NCI-H2196 treated with DMSO at 0.1 percent for 48 hours (cell line): ENCODE data around the gene MTMR6.
"Not testable (repeated sequence)": the region's sequence is repeated elsewhere in the genome, so short reads cannot be mapped to it uniquely, and the experiment has no call there.

Experiments
- DNase-seq: peaks from one replicate; lab custom pipeline; 2025; ENCODE audit not compliant: unreplicated experiment; lab: John Stamatoyannopoulos, UW

Gene MTMR6

DNA sequence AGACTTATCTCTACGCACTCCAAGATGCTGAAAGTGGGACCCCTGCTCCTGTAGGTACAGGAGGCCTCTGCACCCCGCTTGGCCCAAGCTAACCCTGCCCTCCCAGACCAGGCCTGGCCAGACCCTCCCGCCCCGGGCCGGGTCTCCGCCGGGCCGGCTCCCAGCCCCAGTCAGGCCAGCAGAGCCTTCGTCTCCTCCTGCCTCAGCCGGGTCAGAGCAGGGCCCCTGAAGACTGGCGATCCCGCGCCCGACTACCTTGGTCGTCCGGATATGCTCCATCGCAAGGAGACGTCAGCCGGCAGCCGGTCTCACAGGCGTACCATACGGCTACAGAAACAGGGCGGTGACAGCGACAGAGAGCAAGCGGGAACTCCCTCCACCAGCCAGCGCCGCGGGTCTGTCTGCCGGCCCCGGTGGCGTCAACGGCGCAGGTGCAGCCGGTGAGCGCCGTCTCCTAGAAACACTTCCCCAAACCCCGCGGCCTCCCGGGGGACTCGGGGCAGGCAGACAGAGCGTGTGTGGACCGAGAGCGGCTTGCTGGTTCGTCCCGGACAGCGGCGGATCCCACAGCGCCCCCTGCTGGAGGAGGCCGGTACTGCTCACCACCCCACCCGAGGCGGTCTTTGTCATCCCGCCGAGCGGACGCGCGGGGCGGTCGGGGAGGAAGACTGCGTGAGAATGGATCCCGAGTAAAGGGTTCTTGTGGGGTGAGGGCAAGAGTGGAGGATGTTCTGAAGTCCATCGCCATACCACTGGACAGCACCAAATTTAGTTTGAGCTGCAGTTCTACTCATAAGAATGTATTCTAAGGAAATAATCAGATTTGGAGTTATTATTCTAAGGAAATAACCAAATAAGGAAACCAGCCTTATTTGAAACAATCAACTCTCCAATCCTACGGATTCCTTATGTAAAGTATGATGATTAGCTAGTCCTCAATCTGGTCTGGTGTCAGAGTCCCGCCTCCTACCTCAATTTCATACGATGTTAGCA, at the start of gene MTMR6:
TSS of gene MTMR6 (minus strand) at position 520 of the 993 bp plus-strand sequence. CDS start at position 279, 241 bp downstream.
- peak; percentile 21 for DNase-seq

- DNase-seq = no peak
Measured at GRCh38 chr13:25335856-25336255, 48.6 kb upstream of the MTMR6 start.

DNA sequence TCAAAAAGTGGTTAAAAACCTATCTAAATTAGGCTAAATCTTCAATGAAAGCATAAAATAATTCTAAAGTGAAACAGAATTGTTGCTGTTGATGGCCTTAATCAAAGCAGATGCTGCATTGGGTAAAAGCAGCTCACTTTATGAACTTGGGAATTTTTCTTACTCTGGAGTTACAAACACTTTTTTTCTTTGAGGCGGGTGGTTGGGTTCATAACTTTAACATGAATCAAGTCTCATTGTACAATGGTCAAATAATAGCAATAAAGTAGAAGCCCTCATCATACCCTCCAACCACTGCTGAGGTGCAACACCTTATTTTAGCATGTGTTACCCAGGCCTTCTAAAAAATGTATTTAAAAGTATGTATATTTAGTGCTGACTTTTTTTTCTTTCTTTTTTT, 43.3 kb upstream of the MTMR6 start:
- no peak for DNase-seq

DNA sequence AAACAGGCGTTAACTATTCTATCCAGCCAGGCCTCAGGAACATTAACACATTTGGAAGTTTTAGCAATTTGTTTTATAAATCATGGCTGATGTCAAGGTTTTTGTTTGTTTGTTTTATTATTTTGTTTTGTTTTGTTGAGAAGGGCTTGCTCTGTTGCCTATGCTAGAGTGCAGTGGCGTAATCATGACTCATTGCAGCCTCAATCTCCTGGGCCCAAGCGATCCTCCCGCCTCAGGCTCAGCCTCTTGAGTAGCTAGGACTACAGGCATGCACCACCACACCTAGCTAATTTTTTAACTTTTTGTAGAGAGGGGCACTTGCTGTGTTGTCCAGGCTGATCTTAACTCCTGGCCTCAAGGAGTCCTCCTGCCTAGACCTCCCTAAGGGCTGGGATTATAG, 42.4 kb upstream of the MTMR6 start:
- no peak for DNase-seq

- no peak for DNase-seq
Measured at GRCh38 chr13:25324100-25324499, 36.8 kb upstream of the MTMR6 start.

GRCh38 chr13:25319771-25320170, 32.5 kb upstream of the MTMR6 start:
- DNase-seq = no peak

- not testable (repeated sequence) for DNase-seq
Measured at GRCh38 chr13:25318946-25319345, 31.7 kb upstream of the MTMR6 start.

DNA sequence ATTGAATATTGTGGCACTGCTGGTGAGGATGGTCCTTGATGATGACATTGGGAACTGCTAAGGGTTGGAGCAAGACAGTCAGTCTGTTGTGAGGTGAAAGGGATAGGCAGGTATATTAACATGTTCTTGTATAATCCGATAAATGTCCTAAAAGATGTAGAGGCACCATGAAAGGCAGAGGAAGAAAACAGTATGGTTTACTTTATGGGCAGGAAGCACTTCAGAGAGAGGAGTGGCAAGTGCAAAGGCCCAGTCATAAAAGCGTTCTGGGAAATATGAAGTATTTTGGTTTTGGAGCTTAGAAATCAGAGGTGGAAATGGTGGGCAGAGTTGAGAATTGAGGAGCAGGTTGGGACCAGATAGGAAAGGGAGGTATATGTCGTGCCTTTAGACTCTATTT, 23.6 kb upstream of the MTMR6 start:
- no peak for DNase-seq

DNA sequence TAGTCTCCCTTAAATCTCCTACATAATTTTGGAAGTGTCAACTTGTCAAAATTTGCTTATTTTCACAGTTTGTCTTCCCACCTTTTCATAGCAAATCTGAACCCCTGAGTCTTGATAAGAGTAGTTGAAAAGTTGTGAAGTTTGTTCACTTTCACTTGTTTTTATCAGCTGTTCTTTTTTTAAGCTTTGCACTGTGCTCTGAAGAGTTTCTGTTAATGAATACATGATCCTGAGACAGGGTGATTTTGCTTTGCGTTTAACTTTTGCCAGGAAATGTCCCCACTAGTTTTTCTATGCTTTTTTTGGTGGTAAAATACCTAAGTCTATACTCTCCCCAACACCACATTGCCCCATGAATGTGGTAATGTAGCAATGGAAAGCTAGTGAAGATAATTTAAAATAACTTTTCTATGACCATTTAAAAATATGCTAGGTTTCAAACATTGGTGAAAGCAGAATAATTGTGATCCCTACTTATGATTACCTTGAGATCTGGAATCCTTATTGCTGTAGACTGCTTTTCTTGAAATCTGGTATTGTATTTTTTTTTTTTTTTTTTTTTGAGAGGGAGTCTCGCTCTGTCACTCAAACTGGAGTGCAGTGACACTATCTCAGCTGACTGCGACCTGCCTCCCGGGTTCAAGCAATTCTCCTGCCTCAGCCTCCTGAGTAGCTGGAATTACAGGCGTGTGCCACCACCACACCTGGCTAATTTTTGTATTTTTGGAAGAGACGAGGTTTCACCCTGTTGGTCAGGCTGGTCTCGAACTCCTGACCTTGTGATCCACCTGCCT, 19.6 kb upstream of the MTMR6 start:
- DNase-seq = no peak

DNA sequence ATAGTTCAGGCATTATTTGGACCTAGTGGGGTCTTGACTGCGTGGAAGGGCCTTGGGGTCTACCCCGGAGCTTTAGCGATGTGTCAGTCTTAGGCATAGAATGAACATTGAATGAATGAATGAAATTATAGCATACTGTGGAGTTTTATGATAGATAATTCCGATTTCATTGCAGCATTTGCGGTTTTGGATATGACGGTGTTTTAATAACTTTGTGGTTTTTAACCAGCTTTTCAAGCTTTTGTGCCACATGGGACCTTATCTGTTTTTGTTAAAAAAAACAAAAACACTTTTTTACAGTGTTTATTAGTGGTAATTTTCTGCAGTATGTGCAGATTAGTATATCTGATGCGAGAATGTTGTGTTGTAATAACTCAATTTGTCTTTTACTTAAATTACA, 14.8 kb upstream of the MTMR6 start:
- DNase-seq = no peak

DNA sequence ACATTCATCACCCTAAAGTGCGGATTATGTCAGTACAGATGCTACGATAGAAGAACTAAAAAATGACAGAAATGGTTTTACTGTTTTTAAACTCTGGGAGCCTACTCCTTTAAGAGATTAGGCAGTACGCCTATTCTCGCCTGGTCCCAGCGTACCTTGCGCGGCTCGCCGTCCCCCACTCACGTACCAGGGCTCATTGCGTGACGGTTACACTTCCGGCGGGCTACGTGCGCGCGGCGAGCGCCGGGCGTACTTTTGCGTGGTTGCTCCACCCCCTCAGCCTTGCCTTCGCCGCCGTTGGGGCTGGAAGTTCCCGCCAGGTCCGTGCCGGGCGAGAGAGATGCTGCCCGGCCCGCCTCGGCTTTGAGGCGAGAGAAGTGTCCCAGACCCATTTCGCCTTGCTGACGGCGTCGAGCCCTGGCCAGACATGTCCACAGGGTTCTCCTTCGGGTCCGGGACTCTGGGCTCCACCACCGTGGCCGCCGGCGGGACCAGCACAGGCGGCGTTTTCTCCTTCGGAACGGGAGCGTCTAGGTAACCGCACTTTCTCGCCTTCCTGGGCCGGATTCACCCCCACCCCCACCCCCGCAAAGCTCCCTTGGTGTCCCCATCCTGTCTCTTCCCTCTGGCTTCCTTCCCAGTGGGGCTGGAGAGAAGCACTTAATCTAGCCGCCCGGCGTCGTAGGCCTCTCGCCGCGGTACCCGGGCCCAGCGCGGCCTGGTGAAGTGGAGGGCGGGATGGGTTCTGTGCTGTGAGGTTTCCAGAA, 14.2 kb upstream of the MTMR6 start, which contains the start of gene NUP58:
TSS of gene NUP58 (plus strand) at position 279 of the 767 bp plus-strand sequence. CDS start at position 428, 149 bp downstream.
- peak; percentile 55 for DNase-seq

DNA sequence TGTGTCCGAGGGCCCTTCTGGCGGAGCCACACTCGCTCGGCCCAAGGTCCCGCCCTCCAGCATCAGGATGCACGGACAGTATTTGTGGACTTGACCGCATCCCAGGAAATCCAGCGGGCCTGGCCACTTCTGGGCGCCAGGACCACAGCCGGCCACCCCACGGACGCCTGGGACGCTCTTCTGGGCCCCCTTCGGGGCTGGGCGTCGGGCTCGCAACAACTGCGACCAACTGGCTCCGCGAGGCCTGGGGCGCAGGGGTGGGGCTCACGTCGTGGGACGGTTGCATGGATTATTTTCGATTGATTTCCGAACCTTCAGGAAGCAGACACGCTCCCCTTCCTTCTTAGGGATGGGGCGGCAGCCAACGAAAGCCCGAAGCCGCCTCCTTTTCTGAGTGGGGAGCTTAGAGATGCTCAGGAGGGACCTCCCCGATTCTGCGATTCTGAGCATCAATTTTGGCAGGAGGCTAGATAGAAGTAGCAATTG, 13.6 kb upstream of the MTMR6 start:
- DNase-seq = no peak

DNA sequence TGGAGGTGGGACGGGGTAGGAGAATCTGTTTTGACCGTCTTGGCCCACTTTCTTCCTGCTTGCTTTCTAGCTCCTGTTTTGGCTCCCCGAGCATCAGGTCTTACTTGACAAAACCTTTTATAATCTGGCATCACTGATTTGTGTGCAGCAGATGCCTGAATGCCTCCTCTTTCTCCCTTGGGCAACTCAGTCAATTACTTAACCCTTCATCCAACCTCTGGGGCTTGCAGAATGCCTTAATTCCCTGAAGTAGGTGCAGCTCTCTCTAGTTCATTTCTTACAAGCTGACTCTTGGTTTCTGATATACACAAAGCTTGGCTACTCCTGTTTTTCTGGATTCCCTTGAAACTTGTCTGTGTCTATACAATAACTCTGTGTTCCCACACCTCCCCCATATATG, 8.4 kb upstream of the MTMR6 start:
- no peak for DNase-seq

DNA sequence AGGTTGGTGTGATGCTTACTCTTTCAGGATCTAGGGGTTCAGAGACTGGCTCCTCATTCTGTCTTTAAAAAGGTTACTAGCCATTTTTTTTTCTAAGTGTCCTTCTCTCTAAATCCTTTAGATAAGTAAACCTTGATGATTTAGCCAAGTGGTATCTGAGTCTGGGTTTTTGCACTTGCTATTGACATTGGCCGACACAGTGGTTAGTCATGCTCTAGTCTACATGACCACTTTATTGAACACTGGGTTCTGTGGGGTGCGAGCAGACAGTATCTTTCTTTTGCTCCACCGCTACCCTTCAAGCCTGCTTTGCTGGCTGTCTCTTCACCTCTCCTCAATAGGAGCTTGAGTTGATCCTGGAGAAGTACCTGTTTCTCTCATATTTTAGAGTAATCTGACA, 7.9 kb upstream of the MTMR6 start:
- no peak for DNase-seq

GRCh38 chr13:25292301-25292700, 5.0 kb upstream of the MTMR6 start:
- peak; percentile 10 for DNase-seq

DNA sequence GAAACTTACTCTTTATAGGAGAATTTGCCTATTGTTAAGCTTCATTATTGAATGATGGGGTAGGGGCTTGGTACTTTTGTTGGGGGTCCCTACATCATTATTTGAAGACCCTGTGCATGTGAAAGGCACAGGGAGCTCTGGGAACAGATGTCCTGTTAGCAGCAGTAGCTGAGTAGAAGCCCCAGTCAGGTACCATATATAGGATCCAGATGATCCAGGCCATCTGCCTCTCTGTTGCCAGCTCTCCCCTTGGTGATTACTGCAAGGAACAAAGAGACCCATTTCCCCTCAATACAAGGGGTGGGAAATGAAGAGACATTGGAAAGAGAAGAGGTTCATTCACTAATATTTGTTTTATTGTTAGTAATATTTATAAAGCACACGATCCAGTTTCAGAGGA, 4.4 kb upstream of the MTMR6 start:
- no peak for DNase-seq

DNA sequence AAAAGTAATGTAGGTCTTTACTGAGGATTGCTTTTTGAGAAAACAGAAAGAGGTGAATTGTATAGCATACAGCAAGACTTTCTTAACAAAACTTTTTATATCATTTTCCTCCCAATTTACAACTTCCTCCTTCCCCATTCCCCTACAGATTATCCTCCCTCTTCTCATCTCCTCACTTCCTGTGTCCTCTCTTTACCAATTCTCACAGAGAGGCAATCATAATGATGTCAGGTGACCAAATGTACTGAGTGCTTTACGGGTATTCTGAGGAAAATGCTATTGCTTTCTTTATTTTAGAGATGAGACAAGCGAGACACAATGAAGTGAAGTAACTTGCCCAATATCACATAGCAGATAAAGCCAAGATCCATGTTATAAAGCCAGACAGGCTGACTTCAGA, 1.7 kb upstream of the MTMR6 start:
- DNase-seq = no peak

DNA sequence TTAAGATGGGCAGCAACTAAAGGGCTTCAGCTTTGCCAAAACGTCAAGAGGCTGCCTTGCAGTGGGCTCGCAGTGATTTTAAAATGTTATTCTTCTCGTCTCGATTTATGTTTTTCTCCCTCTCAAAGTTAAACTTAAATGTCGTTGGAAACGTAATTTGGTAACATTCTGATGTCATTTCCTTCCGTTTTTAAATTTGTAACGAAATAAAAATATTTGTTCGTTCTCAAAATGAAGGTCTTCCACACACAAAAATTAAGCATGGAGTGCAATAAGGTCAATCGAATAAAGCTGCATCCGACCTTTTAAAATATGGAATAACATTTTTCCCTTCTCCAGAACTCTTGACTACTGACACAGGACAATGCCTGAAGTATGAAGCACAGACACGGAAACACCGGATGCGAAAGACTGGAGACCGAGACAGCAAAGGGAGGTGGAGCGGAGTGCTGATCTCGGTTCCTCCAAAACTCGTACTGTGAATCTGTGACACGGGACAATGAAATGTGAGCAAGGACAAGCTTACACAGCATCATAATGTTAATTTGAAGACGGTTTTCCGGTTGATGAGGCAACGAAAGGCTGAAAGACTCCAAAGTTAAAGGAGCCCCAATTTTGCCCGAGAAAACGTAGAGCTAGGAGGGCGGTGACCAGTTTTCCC, 850 bp downstream of the MTMR6 start:
- no peak for DNase-seq

- no peak for DNase-seq
Measured at GRCh38 chr13:25281935-25282332, 5.4 kb downstream of the MTMR6 start.

DNA sequence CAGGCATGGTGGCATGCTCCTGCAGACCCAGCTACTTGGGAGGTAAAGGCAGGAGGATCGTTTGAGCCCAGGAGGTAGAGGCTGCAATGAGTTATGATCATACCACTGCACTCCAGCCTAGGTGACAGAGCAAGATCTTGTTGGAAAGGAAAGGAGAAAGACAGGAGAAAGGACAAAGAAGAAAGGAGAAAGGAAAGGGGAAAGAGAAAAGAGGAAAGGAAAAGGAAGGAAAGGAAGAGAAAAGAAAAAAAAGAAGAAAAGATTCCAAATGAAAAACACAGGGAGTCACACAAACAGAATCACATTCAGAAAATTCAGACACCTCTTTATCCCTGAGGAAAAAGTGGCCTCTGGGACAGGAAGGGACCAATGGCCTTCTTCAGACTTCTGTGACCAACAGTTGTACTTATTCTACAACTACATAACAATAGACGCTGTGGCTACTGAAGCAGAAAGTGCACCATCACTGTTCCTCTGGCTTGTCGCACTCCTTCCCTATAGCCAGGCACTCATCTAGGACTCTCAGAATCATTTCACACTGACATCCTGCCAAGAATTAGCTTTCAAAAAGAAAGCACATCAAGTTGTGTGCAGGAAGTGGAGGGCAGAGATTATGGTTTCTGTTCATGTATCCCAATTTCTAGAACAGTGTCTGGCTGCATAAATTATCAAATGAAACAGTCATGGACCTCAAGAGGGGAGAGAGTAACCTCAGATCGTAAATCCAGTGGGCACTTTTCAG, 5.9 kb downstream of the MTMR6 start:
- no peak for DNase-seq
